Effector CD4-positive, alpha-beta T cell (primary cell): ENCODE results near the gene MICB.
"Not testable (repeated sequence)": the region's sequence is repeated elsewhere in the genome, so short reads cannot be mapped to it uniquely, and the experiment has no call there.

ENCODE experiments used
- DNase-seq: peaks from one replicate; pipeline ENCODE4 v3.0.0-alpha.2; 2020

Gene MICB

GRCh38 chr6:31476515-31477139, 21.3 kb upstream of the MICB start:
- no peak for DNase-seq

GRCh38 chr6:31477521-31477920, 20.4 kb upstream of the MICB start:
- no peak for DNase-seq

- no peak for DNase-seq
Observed at GRCh38 chr6:31478186-31478950, 19.6 kb upstream of the MICB start.

- no peak for DNase-seq
Observed at GRCh38 chr6:31479151-31479932, 18.6 kb upstream of the MICB start.

- no peak for DNase-seq
Observed at GRCh38 chr6:31479933-31480535, 17.9 kb upstream of the MICB start.

GRCh38 chr6:31480574-31480973, 17.4 kb upstream of the MICB start:
- no peak for DNase-seq

GRCh38 chr6:31483392-31483791, 14.6 kb upstream of the MICB start:
- DNase-seq = no peak

- no peak for DNase-seq
Observed at GRCh38 chr6:31485055-31485454, 12.9 kb upstream of the MICB start.

- not testable (repeated sequence) for DNase-seq
Observed at GRCh38 chr6:31486065-31486837, 11.7 kb upstream of the MICB start.

- not testable (repeated sequence) for DNase-seq
Observed at GRCh38 chr6:31487674-31488073, 10.3 kb upstream of the MICB start.

- DNase-seq = no peak
Observed at GRCh38 chr6:31489086-31489485, 8.9 kb upstream of the MICB start.

- DNase-seq = no peak
Observed at GRCh38 chr6:31490115-31490873, 7.7 kb upstream of the MICB start.

- not testable (repeated sequence) for DNase-seq
Observed at GRCh38 chr6:31493550-31493874, 4.4 kb upstream of the MICB start.

- peak; percentile 73 for DNase-seq
Observed at GRCh38 chr6:31493875-31494694, 3.9 kb upstream of the MICB start.

GRCh38 chr6:31495580-31495979, 2.4 kb upstream of the MICB start:
- no peak for DNase-seq

- DNase-seq = not testable (repeated sequence)
Observed at GRCh38 chr6:31496826-31497225, 1.1 kb upstream of the MICB start.

GRCh38 chr6:31498748-31499147, 803 bp downstream of the MICB start:
- DNase-seq = no peak

GRCh38 chr6:31499648-31500047, 1.7 kb downstream of the MICB start:
- not testable (repeated sequence) for DNase-seq

GRCh38 chr6:31502586-31502985, 4.6 kb downstream of the MICB start:
- no peak for DNase-seq

- not testable (repeated sequence) for DNase-seq
Observed at GRCh38 chr6:31509036-31509435, 11.1 kb downstream of the MICB start.

GRCh38 chr6:31510007-31510406, 12.1 kb downstream of the MICB start:
- no peak for DNase-seq
